Testis (tissue), 2 donors: ENCODE data around the gene GJA8.

Experiments used
- CTCF ChIP-seq, 3 experiments: fragments of 450-650 bp in 2 of 3; fragments of 200-600 bp in 1 of 3; sonication (generic) in 1 of 3; IDR thresholded peaks; one replicate each; pipeline ENCODE4 v1.5.1; 2016 to 2019; ENCODE audit warnings: antibody characterized with exemption in 3 of 3, mild to moderate bottlenecking in 2 of 3, moderate library complexity in 1 of 3
- POLR2A ChIP-seq: fragments of 450-650 bp; IDR thresholded peaks from one replicate; pipeline ENCODE4 v1.6.1; 2017; ENCODE audit warnings: antibody characterized with exemption, mild to moderate bottlenecking, moderate library complexity

- no peak for TF ChIP-seq CTCF (IDR thresholded peaks at IDR 0.05)
- TF ChIP-seq POLR2A = no peak
Measured at GRCh38 chr1:147897789-147898188, 4.8 kb upstream of the GJA8 start.
